Measurements from ENCODE around the gene TYMS.

DNA sequence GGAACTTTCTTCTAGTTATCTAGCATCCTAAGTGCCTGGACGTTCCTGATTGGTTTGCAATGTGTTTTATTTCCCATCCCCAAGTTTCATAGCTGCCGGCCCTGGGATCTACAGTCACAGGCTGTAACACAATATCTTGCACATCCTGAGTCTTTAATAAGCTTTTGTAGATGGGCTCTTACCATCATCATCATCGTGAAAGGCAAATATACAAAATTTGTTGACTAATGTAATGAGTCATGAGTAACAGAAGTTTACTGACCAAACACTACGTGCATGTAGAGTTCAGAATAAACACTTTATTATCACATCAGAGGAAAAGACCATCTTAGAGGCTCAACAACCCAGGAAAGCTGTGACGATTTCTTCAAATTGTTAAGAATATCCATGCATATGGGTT is 8.1 kb upstream of the TYMS start:
- TF ChIP-seq, protein P1, sequence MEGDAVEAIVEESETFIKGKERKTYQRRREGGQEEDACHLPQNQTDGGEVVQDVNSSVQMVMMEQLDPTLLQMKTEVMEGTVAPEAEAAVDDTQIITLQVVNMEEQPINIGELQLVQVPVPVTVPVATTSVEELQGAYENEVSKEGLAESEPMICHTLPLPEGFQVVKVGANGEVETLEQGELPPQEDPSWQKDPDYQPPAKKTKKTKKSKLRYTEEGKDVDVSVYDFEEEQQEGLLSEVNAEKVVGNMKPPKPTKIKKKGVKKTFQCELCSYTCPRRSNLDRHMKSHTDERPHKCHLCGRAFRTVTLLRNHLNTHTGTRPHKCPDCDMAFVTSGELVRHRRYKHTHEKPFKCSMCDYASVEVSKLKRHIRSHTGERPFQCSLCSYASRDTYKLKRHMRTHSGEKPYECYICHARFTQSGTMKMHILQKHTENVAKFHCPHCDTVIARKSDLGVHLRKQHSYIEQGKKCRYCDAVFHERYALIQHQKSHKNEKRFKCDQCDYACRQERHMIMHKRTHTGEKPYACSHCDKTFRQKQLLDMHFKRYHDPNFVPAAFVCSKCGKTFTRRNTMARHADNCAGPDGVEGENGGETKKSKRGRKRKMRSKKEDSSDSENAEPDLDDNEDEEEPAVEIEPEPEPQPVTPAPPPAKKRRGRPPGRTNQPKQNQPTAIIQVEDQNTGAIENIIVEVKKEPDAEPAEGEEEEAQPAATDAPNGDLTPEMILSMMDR (IDR thresholded peaks at IDR 0.05; ENCODE audit: extremely low read depth in 1 of 2, insufficient read depth in 1 of 2, low read depth in 1 of 2, low read length in 2 of 2) = no peak
- no peak for TF ChIP-seq POLR2A (IDR thresholded peaks at IDR 0.05; ENCODE audit: low read depth, low read length)
